K562 (cell line): ENCODE measurements around the gene TNFSF15. TPM values are rescaled to one million over a fixed set of nuclear protein-coding genes. Genes with fewer than 3 reads are reported as not detected.

Source experiments
- ATAC-seq: fragments of 200-7000 bp; cut with Tn5 transposase; 3 replicates; pipeline ENCODE4 v1.9.1; 2020; ENCODE audit warnings: moderate library complexity
- BruUV-seq: library from RNA; stranded (reverse); fragments of 400-500 nt; replicated peaks from 2 replicates; lab custom pipeline; 2021; lab: Mats Ljungman, UMichigan
- CTCF ChIA-PET: fragments of 300-600 bp; formaldehyde crosslinking; extraction: SDS; loops from one replicate; lab custom pipeline; 2021; ENCODE audit warnings: low intra/inter-chr PET ratio; lab: Yijun Ruan, JAX
- POLR2A ChIA-PET: fragments of 300-600, 350-650 bp; sonication (Branson Sonifier 250); formaldehyde crosslinking; extraction: SDS; loops from one replicate; lab custom pipeline; 2021; ENCODE audit warnings: antibody characterized with exemption, inconsistent platforms; lab: Yijun Ruan, JAX
- DNase-seq, 4 experiments: peaks; one replicate each; pipeline versions ENCODE4 v3.0.0 to v3.0.0-alpha.2; 2011 to 2018; ENCODE audit warnings: low spot score in 3 of 4, mixed read lengths in 3 of 4; ENCODE audit errors: extremely low read depth in 1 of 4
- FAIRE-seq: peaks from 2 replicates; lab custom pipeline; 2011; peaks lifted over from hg19 to GRCh38; lab: Jason Lieb, UNC
- H2AFZ ChIP-seq: 2 replicates; pipeline ENCODE4 v1.6.0; 2011; ENCODE audit warnings: low read depth, low read length, control low read depth, inconsistent platforms
- H3K27ac ChIP-seq: fragments of 200-600 bp; 3 replicates; pipeline ENCODE4 v1.8.0; 2011; ENCODE audit warnings: low read depth, mild to moderate bottlenecking, control low read depth, inconsistent platforms, low read length, moderate library complexity, mixed read lengths; ENCODE audit errors: extremely low read depth
- H3K27me3 ChIP-seq, 2 experiments: fragments of 300-600 bp in 1 of 2; 2 replicates in 1 of 2; 3 replicates in 1 of 2; pipeline versions ENCODE4 v1.6.0 to v1.8.0; 2011; ENCODE audit warnings: inconsistent platforms in 2 of 2, low read length in 2 of 2, mild to moderate bottlenecking in 1 of 2, mixed read lengths in 1 of 2, moderate library complexity in 1 of 2; ENCODE audit not compliant: control insufficient read depth in 2 of 2, insufficient read depth in 2 of 2
- H3K36me3 ChIP-seq: fragments of 300-600 bp; 3 replicates; pipeline ENCODE4 v1.8.0; 2011; ENCODE audit warnings: mild to moderate bottlenecking, low read length, inconsistent platforms; ENCODE audit not compliant: control insufficient read depth, insufficient read depth
- H3K4me1 ChIP-seq, 2 experiments: fragments of 200-600 bp in 1 of 2; replicated peaks in 1 of 2; 2 replicates in 1 of 2; 3 replicates in 1 of 2; pipeline versions ENCODE4 v1.5.1 to v1.8.0; 2011; ENCODE audit warnings: inconsistent platforms in 2 of 2, low read length in 2 of 2, mild to moderate bottlenecking in 1 of 2, mixed read lengths in 1 of 2, moderate library complexity in 1 of 2; ENCODE audit not compliant: control insufficient read depth in 2 of 2, insufficient read depth in 2 of 2
- H3K4me2 ChIP-seq: 2 replicates; pipeline ENCODE4 v1.6.1; 2011; ENCODE audit warnings: low read length, control low read depth, inconsistent platforms, mixed read lengths; ENCODE audit not compliant: insufficient read depth
- H3K4me3 ChIP-seq: fragments of 200-600 bp; sonication (generic), shearing (Covaris generic); 2 replicates; pipeline ENCODE4 v1.5.1; 2016; ENCODE audit warnings: control low read depth, inconsistent platforms
- H3K79me2 ChIP-seq: fragments of 200-600 bp; 3 replicates; pipeline ENCODE4 v1.8.0; 2011; ENCODE audit warnings: low read length, inconsistent platforms; ENCODE audit not compliant: control insufficient read depth, insufficient read depth
- H3K9ac ChIP-seq, 2 experiments: 2 replicates each; pipeline versions ENCODE4 v1.6.0 to v1.6.1; 2011; ENCODE audit warnings: low read depth in 2 of 2, low read length in 2 of 2, control low read depth in 1 of 2, inconsistent platforms in 1 of 2, mild to moderate bottlenecking in 1 of 2, mixed read lengths in 1 of 2; ENCODE audit not compliant: insufficient read depth in 1 of 2
- H3K9me1 ChIP-seq: one replicate; pipeline ENCODE4 v1.6.0; 2011; ENCODE audit warnings: inconsistent platforms, mild to moderate bottlenecking, low read length, moderate library complexity; ENCODE audit not compliant: control insufficient read depth, insufficient read depth
- H3K9me3 ChIP-seq: replicated peaks from 2 replicates; pipeline ENCODE4 v1.5.1; 2011; ENCODE audit warnings: low read depth, low read length, inconsistent platforms; ENCODE audit not compliant: control insufficient read depth, insufficient read depth
- H4K20me1 ChIP-seq: replicated peaks from 2 replicates; pipeline ENCODE4 v1.6.1; 2011; ENCODE audit warnings: low read length, inconsistent platforms, mixed read lengths; ENCODE audit not compliant: control insufficient read depth, insufficient read depth
- ARID2 ChIP-seq: fragments of 450-650 bp; IDR thresholded peaks from 2 replicates; pipeline ENCODE4 v1.6.1; 2017; ENCODE audit warnings: antibody characterized with exemption, mild to moderate bottlenecking
- BRCA1 ChIP-seq, 2 experiments: fragments of 450-650 bp in 1 of 2; sonication (generic) in 1 of 2; formaldehyde crosslinking in 1 of 2; IDR thresholded peaks; 2 replicates each; pipeline versions ENCODE4 v1.5.0 to v1.6.1; 2017 to 2020; ENCODE audit warnings: mild to moderate bottlenecking in 1 of 2, missing genetic modification reagents in 1 of 2
- CBX1 ChIP-seq: sonication (generic); IDR thresholded peaks from 2 replicates; pipeline ENCODE4 v1.6.1; 2016; ENCODE audit warnings: antibody characterized with exemption, low read depth, mild to moderate bottlenecking
- CHD4 ChIP-seq: fragments of 200-600 bp; sonication (generic); IDR thresholded peaks from 3 replicates; pipeline ENCODE4 v1.6.1; 2012; ENCODE audit warnings: low read depth, mild to moderate bottlenecking, mixed read lengths, low read length, inconsistent platforms; ENCODE audit not compliant: insufficient read depth, insufficient replicate concordance, poor library complexity, severe bottlenecking
- ELF4 ChIP-seq: fragments of 450-650 bp; formaldehyde crosslinking; IDR thresholded peaks from 2 replicates; pipeline ENCODE4 v1.4.0; 2022; ENCODE audit warnings: missing genetic modification characterization
- HSF4 ChIP-seq: fragments of 250-450 bp; sonication (Bioruptor Pico); IDR thresholded peaks from 2 replicates; pipeline ENCODE4 v2.1.2; 2022; ENCODE audit warnings: mild to moderate bottlenecking, moderate library complexity, borderline replicate concordance
- MCM7 ChIP-seq, 2 experiments: fragments of 450-650 bp; IDR thresholded peaks; 2 replicates each; pipeline ENCODE4 v1.6.1; 2016 to 2018
- MEIS2 ChIP-seq: fragments of 450-650 bp; IDR thresholded peaks from 2 replicates; pipeline ENCODE4 v1.6.1; 2014; ENCODE audit warnings: mild to moderate bottlenecking; ENCODE audit not compliant: partially characterized antibody
- NCOA4 ChIP-seq: fragments of 450-650 bp; IDR thresholded peaks from 2 replicates; pipeline ENCODE4 v1.6.1; 2018; ENCODE audit warnings: mild to moderate bottlenecking; ENCODE audit not compliant: partially characterized antibody
- PHF21A ChIP-seq: fragments of 450-650 bp; IDR thresholded peaks from 2 replicates; pipeline ENCODE4 v1.6.1; 2017; ENCODE audit warnings: low read depth, borderline replicate concordance
- POLR2A ChIP-seq: fragments of 450-650 bp; conservative IDR thresholded peaks from 2 replicates; pipeline ENCODE4 v1.6.1; 2016
- RAD21 ChIP-seq, 2 experiments: fragments of 250-450 bp in 1 of 2; fragments of 450-650 bp in 1 of 2; sonication (Bioruptor Pico) in 1 of 2; formaldehyde crosslinking in 1 of 2; IDR thresholded peaks in 1 of 2; conservative IDR thresholded peaks in 1 of 2; 2 replicates each; pipeline versions ENCODE4 v1.4.0 to v1.8.0; 2020 to 2022; ENCODE audit warnings: mild to moderate bottlenecking in 2 of 2, moderate library complexity in 1 of 2
- RBM22 ChIP-seq: fragments of 200-400 bp; formaldehyde crosslinking; IDR thresholded peaks from 2 replicates; pipeline ENCODE4 v1.6.1; 2018; ENCODE audit warnings: low read length, low read depth; ENCODE audit not compliant: poor library complexity, severe bottlenecking
- ZKSCAN8 ChIP-seq: fragments of 200-800 bp; sonication (Bioruptor generic); IDR thresholded peaks from 2 replicates; pipeline ENCODE4 v1.6.1; 2016; ENCODE audit warnings: missing genetic modification characterization, missing compliant biosample characterization
- ZNF217 ChIP-seq: sonication (generic); formaldehyde crosslinking; IDR thresholded peaks from 2 replicates; pipeline ENCODE4 v1.8.0; 2022; ENCODE audit warnings: mild to moderate bottlenecking, missing genetic modification reagents
- ZNF431 ChIP-seq: sonication (generic); formaldehyde crosslinking; IDR thresholded peaks from 2 replicates; pipeline ENCODE4 v1.8.0; 2022; ENCODE audit warnings: mild to moderate bottlenecking, missing genetic modification reagents
- ZNF586 ChIP-seq: fragments of 450-650 bp; formaldehyde crosslinking; conservative IDR thresholded peaks from 2 replicates; pipeline ENCODE4 v1.4.0; 2020; ENCODE audit warnings: mild to moderate bottlenecking, moderate library complexity
- WGBS: fragments of 100-300 bp; shearing (Covaris generic); methylation state at CpG from one replicate; pipeline ENCODE4 v1.1.6; 2016; ENCODE audit warnings: low coverage, mixed read lengths; ENCODE audit not compliant: insufficient coverage; ENCODE audit errors: missing lambda C conversion rate; 5-methylcytosine and 5-hydroxymethylcytosine counted together
- in situ Hi-C: fragments of 300-500 bp; cut with MboI; formaldehyde crosslinking; loops from 4 replicates; pipeline ENCODE4 v1.15.0; 2018; ENCODE audit warnings: inconsistent platforms, mixed read lengths
- intact Hi-C: fragments of 100-400 bp; cut with micrococcal nuclease; formaldehyde crosslinking; loops from 2 replicates; pipeline ENCODE4 v1.14.2; 2022
- polyA plus RNA-seq, 8 experiments: library from polyadenylated mRNA; depleted of rRNA in 4 of 8; stranded (reverse) in 5 of 8; unstranded in 3 of 8; fragments of >200 nt; fragmentation: Nextera tagmentation in 2 of 8; fragmentation: Illumina TruSeq in 1 of 8; extraction: Ambion mirVana in 2 of 8; extraction: Trizol in 1 of 8; gene quantifications; 2 replicates each; pipeline versions ENCODE4 v1.2.1 to v1.2.3, GENCODE V29; 2011 to 2014; ENCODE audit warnings: inconsistent platforms in 1 of 8, missing spikeins in 1 of 8
- total RNA-seq, 7 experiments: library from RNA; depleted of rRNA in 6 of 7; stranded (reverse); fragments of >200 nt in 6 of 7; fragmentation: Illumina TruSeq in 2 of 7; extraction: Trizol in 2 of 7; gene quantifications; 2 replicates each; pipeline versions ENCODE4 v1.2.1 to v1.2.3, GENCODE V29; 2011 to 2021; ENCODE audit warnings: low replicate concordance in 1 of 7
- TF ChIP-seq, protein P1 (sequence below): IDR thresholded peaks from 3 replicates; pipeline ENCODE4 v1.6.1; 2011; ENCODE audit warnings: borderline replicate concordance, mild to moderate bottlenecking, moderate library complexity; ENCODE audit not compliant: insufficient read length; ENCODE audit errors: extremely low read depth
- TF ChIP-seq, protein P2 (sequence below): fragments of 450-650 bp; formaldehyde crosslinking; IDR thresholded peaks from 2 replicates; pipeline ENCODE4 v1.4.0; 2020; ENCODE audit warnings: mild to moderate bottlenecking

TNFSF15 gene
- total and polyA plus RNA-seq, 9 of the 15 experiments (the other 6 are each of a cell fraction or from before 2014, with no cell fraction given), result not detected

DNA sequence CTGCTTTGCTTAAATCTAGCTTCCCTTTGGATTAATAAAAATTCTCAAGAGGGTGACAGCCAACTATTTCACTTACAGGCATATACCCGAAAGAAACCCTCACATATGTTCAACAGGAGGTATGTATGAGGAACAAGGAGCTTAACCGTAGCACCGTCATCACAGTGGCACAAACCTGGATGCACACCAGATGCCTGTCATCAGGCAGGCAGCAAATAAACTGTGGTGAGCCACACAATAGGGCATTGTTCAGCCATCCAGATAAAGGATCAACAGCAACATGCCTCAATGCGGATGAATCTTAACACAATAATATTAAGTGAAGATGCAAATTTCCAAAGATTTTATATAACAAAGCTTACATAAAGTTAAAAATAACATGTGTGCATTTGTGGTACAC is 5.5 kb upstream of the TNFSF15 start:
- no peaks in the 10 kb centered on the region for H3K9me1 ChIP-seq
- H3K27me3 ChIP-seq, result no peaks in the 10 kb centered on the region
- no peaks in the 10 kb centered on the region for H3K9me3 ChIP-seq
- H3K79me2 ChIP-seq, result no peaks in the 10 kb centered on the region
- in situ Hi-C loops, result no loop called here
- WGBS, result 6% methylated on average over 4 of the region's 4 CpGs
- intact Hi-C loops, result no loop called here
- ATAC-seq (no peak), FAIRE-seq (no peak), DNase-seq (no peak)
- H3K4me1 ChIP-seq, result no peaks in the 10 kb centered on the region
- H4K20me1 ChIP-seq, result no peaks in the 10 kb centered on the region
- no peak overlapping the region for H3K27ac ChIP-seq
- H2AFZ ChIP-seq, result no peak overlapping the region
- no TSS peak for BruUV-seq
- H3K4me2 ChIP-seq, result no peak overlapping the region
- ChIA-PET POLR2A (interaction anchor here (0.7 to 0.8 kb wide), 2 partner anchors 68 to 1334 kb away, joined by 3 read pairs; no protein-coding TSS in a partner anchor), CTCF (no interaction called here)
- no peaks in the 10 kb centered on the region for H3K36me3 ChIP-seq
- H3K4me3 ChIP-seq, result no peak overlapping the region
- TF ChIP-seq ZNF586 (CRISPR knock-in tag) (no peak), MCM7 (IDR thresholded peaks at IDR 0.05) (no peak), CHD4 (no peak), RBM22 (no peak), ZNF217 (CRISPR knock-in tag) (no peak), CBX1 (no peak), MEIS2 (no peak), ZKSCAN8 (CRISPR knock-in tag) (no peak), HSF4 (no peak), ZNF431 (no peak), ELF4 (CRISPR knock-in tag) (no peak), PHF21A (no peak), BRCA1 (IDR thresholded peaks at IDR 0.05) (no peak), BRCA1 (CRISPR knock-in tag; IDR thresholded peaks at IDR 0.05) (no peak), NCOA4 (no peak), POLR2A (no peak), RAD21 (CRISPR knock-in tag; conservative IDR thresholded peaks at IDR 0.05 in 1 of 2, IDR thresholded peaks at IDR 0.05 in 1 of 2) (no peak), ARID2 (no peak)
- TF ChIP-seq, protein P1, sequence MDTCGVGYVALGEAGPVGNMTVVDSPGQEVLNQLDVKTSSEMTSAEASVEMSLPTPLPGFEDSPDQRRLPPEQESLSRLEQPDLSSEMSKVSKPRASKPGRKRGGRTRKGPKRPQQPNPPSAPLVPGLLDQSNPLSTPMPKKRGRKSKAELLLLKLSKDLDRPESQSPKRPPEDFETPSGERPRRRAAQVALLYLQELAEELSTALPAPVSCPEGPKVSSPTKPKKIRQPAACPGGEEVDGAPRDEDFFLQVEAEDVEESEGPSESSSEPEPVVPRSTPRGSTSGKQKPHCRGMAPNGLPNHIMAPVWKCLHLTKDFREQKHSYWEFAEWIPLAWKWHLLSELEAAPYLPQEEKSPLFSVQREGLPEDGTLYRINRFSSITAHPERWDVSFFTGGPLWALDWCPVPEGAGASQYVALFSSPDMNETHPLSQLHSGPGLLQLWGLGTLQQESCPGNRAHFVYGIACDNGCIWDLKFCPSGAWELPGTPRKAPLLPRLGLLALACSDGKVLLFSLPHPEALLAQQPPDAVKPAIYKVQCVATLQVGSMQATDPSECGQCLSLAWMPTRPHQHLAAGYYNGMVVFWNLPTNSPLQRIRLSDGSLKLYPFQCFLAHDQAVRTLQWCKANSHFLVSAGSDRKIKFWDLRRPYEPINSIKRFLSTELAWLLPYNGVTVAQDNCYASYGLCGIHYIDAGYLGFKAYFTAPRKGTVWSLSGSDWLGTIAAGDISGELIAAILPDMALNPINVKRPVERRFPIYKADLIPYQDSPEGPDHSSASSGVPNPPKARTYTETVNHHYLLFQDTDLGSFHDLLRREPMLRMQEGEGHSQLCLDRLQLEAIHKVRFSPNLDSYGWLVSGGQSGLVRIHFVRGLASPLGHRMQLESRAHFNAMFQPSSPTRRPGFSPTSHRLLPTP, result no peak
- TF ChIP-seq, protein P2, sequence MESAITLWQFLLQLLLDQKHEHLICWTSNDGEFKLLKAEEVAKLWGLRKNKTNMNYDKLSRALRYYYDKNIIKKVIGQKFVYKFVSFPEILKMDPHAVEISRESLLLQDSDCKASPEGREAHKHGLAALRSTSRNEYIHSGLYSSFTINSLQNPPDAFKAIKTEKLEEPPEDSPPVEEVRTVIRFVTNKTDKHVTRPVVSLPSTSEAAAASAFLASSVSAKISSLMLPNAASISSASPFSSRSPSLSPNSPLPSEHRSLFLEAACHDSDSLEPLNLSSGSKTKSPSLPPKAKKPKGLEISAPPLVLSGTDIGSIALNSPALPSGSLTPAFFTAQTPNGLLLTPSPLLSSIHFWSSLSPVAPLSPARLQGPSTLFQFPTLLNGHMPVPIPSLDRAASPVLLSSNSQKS, result no peak
- TF ChIP-seq, all 486 proteins: peak for 0
- no peak overlapping the region for H3K9ac ChIP-seq
